Panc1 (cell line): ENCODE results near the gene TPBGL. TPM values are rescaled to one million over a fixed set of nuclear protein-coding genes. Genes with fewer than 3 reads are reported as not detected.

Source experiments
- ATAC-seq: fragments of 200-7000 bp; cut with Tn5 transposase; 2 replicates; pipeline ENCODE4 v1.9.1; 2020; ENCODE audit warnings: mild to moderate bottlenecking, moderate library complexity
- BruUV-seq: library from RNA; stranded (reverse); fragments of 400-500 nt; replicated peaks from 2 replicates; lab custom pipeline; 2021; lab: Mats Ljungman, UMichigan
- CTCF ChIA-PET: fragments of 300-600 bp; sonication (Branson Sonifier 250); formaldehyde crosslinking; loops from one replicate; lab custom pipeline; 2022; ENCODE audit warnings: antibody characterized with exemption; lab: Charles Lee
- POLR2A ChIA-PET: fragments of 300-600 bp; sonication (Branson Sonifier 250); formaldehyde crosslinking; loops from one replicate; lab custom pipeline; 2022; ENCODE audit warnings: antibody characterized with exemption; lab: Charles Lee
- DNase-seq: peaks from one replicate; pipeline ENCODE4 v3.0.0-alpha.2; 2010; ENCODE audit warnings: low read depth, low spot score
- H3K27ac ChIP-seq: 2 replicates; pipeline ENCODE4 v1.5.1; 2011; ENCODE audit warnings: mild to moderate bottlenecking, low read length, inconsistent platforms
- H3K27me3 ChIP-seq: fragments of 200-500 bp; sonication (Bioruptor generic); 2 replicates; pipeline ENCODE4 v1.6.0; 2014; ENCODE audit warnings: low read length, inconsistent platforms; ENCODE audit not compliant: control insufficient read depth, insufficient read depth
- H3K36me3 ChIP-seq: fragments of 200-500 bp; sonication (Bioruptor generic); 2 replicates; pipeline ENCODE4 v1.5.1; 2014; ENCODE audit warnings: inconsistent platforms, mild to moderate bottlenecking, low read length, moderate library complexity; ENCODE audit not compliant: control insufficient read depth, insufficient read depth
- H3K4me1 ChIP-seq: 2 replicates; pipeline ENCODE4 v1.5.1; 2011; ENCODE audit warnings: inconsistent platforms, mild to moderate bottlenecking, low read length, moderate library complexity; ENCODE audit not compliant: control insufficient read depth, insufficient read depth
- H3K4me3 ChIP-seq, 2 experiments: 2 replicates each; pipeline ENCODE4 v1.5.1; 2011 to 2012; ENCODE audit warnings: low read depth in 2 of 2, low read length in 2 of 2, mild to moderate bottlenecking in 2 of 2, inconsistent platforms in 1 of 2, moderate library complexity in 1 of 2
- H3K9me3 ChIP-seq: fragments of 200-500 bp; sonication (Bioruptor generic); 2 replicates; pipeline ENCODE4 v1.5.1; 2014; ENCODE audit warnings: low read depth, mild to moderate bottlenecking, inconsistent platforms, low read length, moderate library complexity; ENCODE audit not compliant: control insufficient read depth, insufficient read depth
- CTCF ChIP-seq: fragments of 450-650 bp; IDR thresholded peaks from 2 replicates; pipeline ENCODE4 v1.5.1; 2017; ENCODE audit warnings: mild to moderate bottlenecking
- POLR2AphosphoS5 ChIP-seq: IDR thresholded peaks from 2 replicates; pipeline ENCODE4 v1.6.1; 2012; ENCODE audit warnings: mild to moderate bottlenecking, low read depth, low read length, moderate library complexity
- SIN3A ChIP-seq: IDR thresholded peaks from 2 replicates; pipeline ENCODE4 v1.6.1; 2012; ENCODE audit warnings: low read depth, mild to moderate bottlenecking, low read length, moderate library complexity, borderline replicate concordance; ENCODE audit not compliant: insufficient read depth
- TCF7L2 ChIP-seq: IDR thresholded peaks from 2 replicates; pipeline ENCODE4 v1.6.1; 2011; ENCODE audit warnings: mild to moderate bottlenecking, low read depth, low read length, inconsistent platforms
- in situ Hi-C: cut with HindIII; loops from 2 replicates; pipeline ENCODE4 v1.10.0; 2016; ENCODE audit warnings: low sequenced_read_pairs, low pct_unique_long_range_greater_than_20kb
- intact Hi-C: fragments of 100-400 bp; cut with micrococcal nuclease; formaldehyde crosslinking; loops from one replicate; pipeline ENCODE4 v1.10.0; 2022; ENCODE audit not compliant: unreplicated experiment
- total RNA-seq: library from RNA; stranded (reverse); gene quantifications from one replicate; pipeline ENCODE4 v1.2.1, GENCODE V29; 2021; ENCODE audit not compliant: unreplicated experiment
- TF ChIP-seq, protein P1 (sequence below), 2 experiments: IDR thresholded peaks; 2 replicates each; pipeline ENCODE4 v1.6.1; 2011 to 2012; ENCODE audit warnings: low read depth in 2 of 2, control low read depth in 1 of 2, low read length in 1 of 2, mild to moderate bottlenecking in 1 of 2, moderate library complexity in 1 of 2; ENCODE audit not compliant: insufficient read depth in 1 of 2

Gene TPBGL
- total RNA-seq, 1 experiment from 2014 or later, result 0.54 TPM

DNA sequence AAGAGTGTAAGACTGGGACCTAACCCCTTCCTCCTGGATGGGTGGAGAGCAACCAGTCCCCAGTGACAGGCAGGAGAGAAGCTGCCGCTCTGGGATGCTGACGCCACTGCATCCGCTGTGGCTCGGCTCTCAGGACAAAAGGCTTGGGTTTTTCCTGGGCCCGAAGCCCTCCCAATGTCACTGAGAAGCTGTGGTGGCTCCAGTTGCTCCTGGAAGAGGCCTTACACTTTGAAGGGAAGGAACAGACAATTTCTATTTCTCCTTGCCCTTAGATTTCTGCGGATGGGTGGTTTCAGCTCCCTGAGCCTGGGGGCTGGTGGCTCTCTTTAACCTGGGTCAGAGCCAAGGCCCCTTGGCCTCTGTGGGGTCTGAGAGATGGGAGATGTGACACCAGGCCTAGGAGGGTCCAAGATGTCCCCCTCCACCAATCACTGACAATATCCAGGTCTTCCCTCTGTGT, 21.4 kb downstream of the TPBGL start:
- no peak for DNase-seq
- in situ Hi-C loops (no loop called here), intact Hi-C loops (no loop called here)
- TF ChIP-seq, protein P1, sequence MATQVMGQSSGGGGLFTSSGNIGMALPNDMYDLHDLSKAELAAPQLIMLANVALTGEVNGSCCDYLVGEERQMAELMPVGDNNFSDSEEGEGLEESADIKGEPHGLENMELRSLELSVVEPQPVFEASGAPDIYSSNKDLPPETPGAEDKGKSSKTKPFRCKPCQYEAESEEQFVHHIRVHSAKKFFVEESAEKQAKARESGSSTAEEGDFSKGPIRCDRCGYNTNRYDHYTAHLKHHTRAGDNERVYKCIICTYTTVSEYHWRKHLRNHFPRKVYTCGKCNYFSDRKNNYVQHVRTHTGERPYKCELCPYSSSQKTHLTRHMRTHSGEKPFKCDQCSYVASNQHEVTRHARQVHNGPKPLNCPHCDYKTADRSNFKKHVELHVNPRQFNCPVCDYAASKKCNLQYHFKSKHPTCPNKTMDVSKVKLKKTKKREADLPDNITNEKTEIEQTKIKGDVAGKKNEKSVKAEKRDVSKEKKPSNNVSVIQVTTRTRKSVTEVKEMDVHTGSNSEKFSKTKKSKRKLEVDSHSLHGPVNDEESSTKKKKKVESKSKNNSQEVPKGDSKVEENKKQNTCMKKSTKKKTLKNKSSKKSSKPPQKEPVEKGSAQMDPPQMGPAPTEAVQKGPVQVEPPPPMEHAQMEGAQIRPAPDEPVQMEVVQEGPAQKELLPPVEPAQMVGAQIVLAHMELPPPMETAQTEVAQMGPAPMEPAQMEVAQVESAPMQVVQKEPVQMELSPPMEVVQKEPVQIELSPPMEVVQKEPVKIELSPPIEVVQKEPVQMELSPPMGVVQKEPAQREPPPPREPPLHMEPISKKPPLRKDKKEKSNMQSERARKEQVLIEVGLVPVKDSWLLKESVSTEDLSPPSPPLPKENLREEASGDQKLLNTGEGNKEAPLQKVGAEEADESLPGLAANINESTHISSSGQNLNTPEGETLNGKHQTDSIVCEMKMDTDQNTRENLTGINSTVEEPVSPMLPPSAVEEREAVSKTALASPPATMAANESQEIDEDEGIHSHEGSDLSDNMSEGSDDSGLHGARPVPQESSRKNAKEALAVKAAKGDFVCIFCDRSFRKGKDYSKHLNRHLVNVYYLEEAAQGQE (IDR thresholded peaks at IDR 0.05; ENCODE audit: insufficient read depth in 1 of 2, low read depth in 2 of 2, low read length in 1 of 2), result no peak
- peak; percentile 75 for TF ChIP-seq POLR2AphosphoS5
- no TSS peak for BruUV-seq
- peak; percentile 9; the same call in 1 of the 2 replicates for ATAC-seq
- H3K9me3 ChIP-seq, result no peaks in the 10 kb centered on the region
- ChIA-PET CTCF (interaction anchor here (0.5 kb wide), 1 partner anchor 12 kb away, joined by 5 read pairs; no protein-coding TSS in a partner anchor), POLR2A (interaction anchor here (0.6 kb wide), 1 partner anchor 94 kb away, joined by 3 read pairs; no protein-coding TSS in a partner anchor)
- H3K4me3 ChIP-seq, result no peak overlapping the region
- H3K27ac ChIP-seq, result no peak overlapping the region
- H3K36me3 ChIP-seq, result 0 out of 2 replicates have a peak, but pooled peaks cover 2% of the 10 kb centered on the region
- H3K27me3 ChIP-seq, result no peaks in the 10 kb centered on the region
- peaks cover 35% of the 10 kb centered on the region for H3K4me1 ChIP-seq

DNA sequence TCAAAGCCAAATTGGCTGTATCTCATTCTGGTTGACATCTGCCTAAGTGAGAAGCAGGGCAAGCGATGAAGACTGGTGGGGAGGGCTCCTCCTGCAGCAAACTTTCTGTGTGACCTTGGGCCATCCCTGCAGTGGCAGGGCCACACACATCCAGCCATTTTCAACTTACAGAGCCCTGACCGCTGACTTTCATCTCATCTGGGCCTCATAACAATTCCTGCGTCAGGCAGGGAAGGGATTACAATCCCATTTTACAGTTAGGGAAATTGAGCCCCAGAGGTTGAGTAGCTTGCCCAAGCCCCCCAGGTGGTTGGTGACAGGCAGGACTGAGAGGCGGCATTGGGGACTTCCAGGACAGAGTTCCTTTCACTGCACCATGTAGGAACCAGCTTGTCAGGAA, 21.9 kb downstream of the TPBGL start:
- DNase-seq (no peak), ATAC-seq (no peak)
- Histone ChIP-seq H3K36me3 (0 out of 2 replicates have a peak, but pooled peaks cover 2% of the 10 kb centered on the region), H3K9me3 (no peaks in the 10 kb centered on the region), H3K4me3 (no peak overlapping the region), H3K27me3 (no peaks in the 10 kb centered on the region), H3K4me1 (peaks cover 35% of the 10 kb centered on the region), H3K27ac (no peak overlapping the region)
- intact Hi-C loops, result no loop called here
- no peak for TF ChIP-seq CTCF
- TF ChIP-seq POLR2AphosphoS5, result peak; percentile 26; the same call in 1 of the 2 replicates
- ChIA-PET CTCF (no interaction called here), POLR2A (interaction anchor here (0.6 kb wide), 1 partner anchor 93 kb away, joined by 3 read pairs; no protein-coding TSS in a partner anchor)
- in situ Hi-C loops, result no loop called here
- no TSS peak for BruUV-seq

- no TSS peak for BruUV-seq
- POLR2A ChIA-PET, result no interaction called here
- TF ChIP-seq TCF7L2, result no peak
- TF ChIP-seq, protein P1 (IDR thresholded peaks at IDR 0.05; ENCODE audit: insufficient read depth in 1 of 2, low read depth in 2 of 2, low read length in 1 of 2), result no peak
- TF ChIP-seq POLR2AphosphoS5, result no peak
- TF ChIP-seq SIN3A, result no peak
- no peak for TF ChIP-seq CTCF
Observed at GRCh38 chr11:75262961-75263852, 22.6 kb downstream of the TPBGL start.

More at GRCh38 chr11:75262961-75263852, 22.6 kb downstream of the TPBGL start:
- CTCF ChIA-PET, result no interaction called here
- Histone ChIP-seq H3K4me3 (no peak overlapping the region), H3K27ac (peak overlapping the region; percentile 57), H3K4me1 (peaks cover 35% of the 10 kb centered on the region), H3K9me3 (no peaks in the 10 kb centered on the region), H3K27me3 (no peaks in the 10 kb centered on the region), H3K36me3 (0 out of 2 replicates have a peak, but pooled peaks cover 2% of the 10 kb centered on the region)
- DNase-seq (no peak), ATAC-seq (peak; percentile 5; the same call in 1 of the 2 replicates)
- intact Hi-C loops, result no loop called here
- in situ Hi-C loops, result no loop called here
